HepG2 (cell line): ENCODE data around the gene TIGD6. TPM values are rescaled to one million over a fixed set of nuclear protein-coding genes. Genes with fewer than 3 reads are reported as not detected.

Experiments
- ATAC-seq: fragments of 200-7000 bp; cut with Tn5 transposase; 3 replicates; pipeline ENCODE4 v1.9.1; 2020; ENCODE audit warnings: mild to moderate bottlenecking, moderate library complexity
- BruUV-seq: library from RNA; stranded (reverse); fragments of 400-500 nt; replicated peaks from 2 replicates; lab custom pipeline; 2021; lab: Mats Ljungman, UMichigan
- CTCF ChIA-PET: fragments of 300-600 bp; formaldehyde crosslinking; extraction: SDS; loops from one replicate; lab custom pipeline; 2021; ENCODE audit warnings: low total read pairs, inconsistent platforms, low intra/inter-chr PET ratio; lab: Yijun Ruan, JAX
- POLR2A ChIA-PET: fragments of 350-600 bp; sonication (Branson Sonifier 250); formaldehyde crosslinking; loops from one replicate; lab custom pipeline; 2020; ENCODE audit warnings: antibody characterized with exemption, inconsistent platforms; lab: Yijun Ruan, JAX
- DNase-seq: peaks from one replicate; pipeline ENCODE4 v3.0.0-alpha.2; 2015; ENCODE audit warnings: low spot score
- FAIRE-seq: peaks from 3 replicates; lab custom pipeline; 2011; peaks lifted over from hg19 to GRCh38; lab: Jason Lieb, UNC
- H2AFZ ChIP-seq: one replicate; pipeline ENCODE4 v1.6.1; 2011; ENCODE audit warnings: low read length, inconsistent platforms
- H3K27ac ChIP-seq: fragments of 300-600 bp; 3 replicates; pipeline ENCODE4 v1.8.0; 2011; ENCODE audit warnings: mixed run types, mild to moderate bottlenecking, mixed read lengths, low read length, inconsistent platforms; ENCODE audit not compliant: insufficient read depth; ENCODE audit errors: extremely low read length
- H3K27me3 ChIP-seq, 2 experiments: fragments of 200-600 bp in 1 of 2; 2 replicates in 1 of 2; 3 replicates in 1 of 2; pipeline versions ENCODE4 v1.6.0 to v1.8.0; 2011; ENCODE audit warnings: low read length in 2 of 2, mild to moderate bottlenecking in 2 of 2, moderate library complexity in 2 of 2, inconsistent platforms in 1 of 2; ENCODE audit not compliant: insufficient read depth in 2 of 2, control insufficient read depth in 1 of 2
- H3K36me3 ChIP-seq, 2 experiments: fragments of 200-600 bp in 1 of 2; replicated peaks in 1 of 2; 2 replicates in 1 of 2; 3 replicates in 1 of 2; pipeline versions ENCODE4 v1.5.1 to v1.8.0; 2011; ENCODE audit warnings: low read length in 2 of 2, inconsistent platforms in 1 of 2; ENCODE audit not compliant: insufficient read depth in 2 of 2, control insufficient read depth in 1 of 2
- H3K4me1 ChIP-seq: 2 replicates; pipeline ENCODE4 v1.5.1; 2012; ENCODE audit warnings: low read length, inconsistent platforms; ENCODE audit not compliant: insufficient read depth
- H3K4me2 ChIP-seq: 2 replicates; pipeline ENCODE4 v1.6.0; 2011; ENCODE audit warnings: low read depth, low read length, inconsistent platforms
- H3K4me3 ChIP-seq, 3 experiments: fragments of 200-600 bp in 1 of 3; sonication (generic), shearing (Covaris generic) in 1 of 3; replicated peaks in 1 of 3; 2 replicates each; pipeline ENCODE4 v1.5.1; 2011 to 2016; ENCODE audit warnings: low read length in 3 of 3, inconsistent platforms in 2 of 3, low read depth in 2 of 3, mild to moderate bottlenecking in 2 of 3, control low read depth in 1 of 3, mixed read lengths in 1 of 3; ENCODE audit not compliant: insufficient read depth in 1 of 3
- H3K79me2 ChIP-seq: one replicate; pipeline ENCODE4 v1.6.1; 2011; ENCODE audit warnings: low read length, inconsistent platforms; ENCODE audit not compliant: insufficient read depth
- H3K9ac ChIP-seq: 2 replicates; pipeline ENCODE4 v1.6.0; 2011; ENCODE audit warnings: mild to moderate bottlenecking, low read depth, low read length, inconsistent platforms; ENCODE audit not compliant: insufficient read depth
- H3K9me3 ChIP-seq: 2 replicates; pipeline ENCODE4 v1.5.1; 2012; ENCODE audit warnings: mild to moderate bottlenecking, low read length
- H4K20me1 ChIP-seq: 2 replicates; pipeline ENCODE4 v1.6.0; 2011; ENCODE audit warnings: inconsistent platforms, mild to moderate bottlenecking, low read length, moderate library complexity; ENCODE audit not compliant: insufficient read depth
- SP140L ChIP-seq: sonication (generic); formaldehyde crosslinking; IDR thresholded peaks from 2 replicates; pipeline ENCODE4 v1.4.0; 2020; ENCODE audit warnings: missing genetic modification reagents, borderline replicate concordance
- ZNF337 ChIP-seq: sonication (generic); formaldehyde crosslinking; IDR thresholded peaks from 2 replicates; pipeline ENCODE4 v1.5.1; 2020; ENCODE audit warnings: missing genetic modification reagents, low read depth, mild to moderate bottlenecking, borderline replicate concordance
- ZNF33B ChIP-seq: sonication (generic); formaldehyde crosslinking; IDR thresholded peaks from 2 replicates; pipeline ENCODE4 v1.5.1; 2020; ENCODE audit warnings: mild to moderate bottlenecking, missing genetic modification reagents
- ZNF546 ChIP-seq: sonication (generic); formaldehyde crosslinking; conservative IDR thresholded peaks from 2 replicates; pipeline ENCODE4 v1.8.1; 2023; ENCODE audit warnings: mild to moderate bottlenecking, missing genetic modification reagents
- ZNF839 ChIP-seq: sonication (generic); formaldehyde crosslinking; IDR thresholded peaks from 2 replicates; pipeline ENCODE4 v1.4.0; 2020; ENCODE audit warnings: missing genetic modification reagents, mild to moderate bottlenecking, borderline replicate concordance
- ZNF883 ChIP-seq: sonication (generic); formaldehyde crosslinking; IDR thresholded peaks from 2 replicates; pipeline ENCODE4 v1.5.1; 2020; ENCODE audit warnings: mild to moderate bottlenecking, missing genetic modification reagents; ENCODE audit errors: not compliant biosample characterization
- WGBS: methylation state at CpG from one replicate; pipeline ENCODE4 v1.1.6; 2017; ENCODE audit warnings: low lambda C conversion rate; 5-methylcytosine and 5-hydroxymethylcytosine counted together
- in situ Hi-C: cut with HindIII; loops from 2 replicates; pipeline ENCODE4 v1.10.0; 2017; ENCODE audit warnings: low pct_unique_long_range_greater_than_20kb; ENCODE audit not compliant: extremely low pct_ligation_motif_present
- intact Hi-C: fragments of 100-400 bp; cut with micrococcal nuclease; formaldehyde crosslinking; loops from one replicate; pipeline ENCODE4 v1.10.0; 2022; ENCODE audit not compliant: unreplicated experiment
- polyA plus RNA-seq, 8 experiments: library from polyadenylated mRNA; depleted of rRNA in 3 of 8; stranded (reverse) in 7 of 8; unstranded in 1 of 8; fragments of >200 nt; fragmentation: Illumina TruSeq in 4 of 8; extraction: Trizol in 4 of 8; gene quantifications; 2 replicates each; pipeline versions ENCODE4 v1.2.1 to v1.2.3, GENCODE V29; 2011 to 2016; ENCODE audit warnings: low read depth in 4 of 8, missing spikeins in 1 of 8, mixed read lengths in 1 of 8; ENCODE audit not compliant: insufficient read depth in 1 of 8
- total RNA-seq, 5 experiments: library from RNA; depleted of rRNA; stranded (reverse); fragments of >200 nt; fragmentation: Illumina TruSeq; extraction: Trizol; gene quantifications; 2 replicates each; pipeline ENCODE4 v1.2.3, GENCODE V29; 2016; ENCODE audit warnings: low read depth in 1 of 5
- TF ChIP-seq, protein P1 (sequence below): sonication (generic); formaldehyde crosslinking; conservative IDR thresholded peaks from 2 replicates; pipeline ENCODE4 v1.8.1; 2023; ENCODE audit warnings: missing genetic modification reagents
- TF ChIP-seq, protein P2 (sequence below): sonication (generic); formaldehyde crosslinking; IDR thresholded peaks from 2 replicates; pipeline ENCODE4 v1.5.1; 2020; ENCODE audit warnings: mild to moderate bottlenecking, missing genetic modification reagents, borderline replicate concordance

The TIGD6 gene
- total and polyA plus RNA-seq, 2 of the 13 experiments (the other 11 are each of a cell fraction or from before 2014, with no cell fraction given): 2.1 to 2.9 TPM

DNA sequence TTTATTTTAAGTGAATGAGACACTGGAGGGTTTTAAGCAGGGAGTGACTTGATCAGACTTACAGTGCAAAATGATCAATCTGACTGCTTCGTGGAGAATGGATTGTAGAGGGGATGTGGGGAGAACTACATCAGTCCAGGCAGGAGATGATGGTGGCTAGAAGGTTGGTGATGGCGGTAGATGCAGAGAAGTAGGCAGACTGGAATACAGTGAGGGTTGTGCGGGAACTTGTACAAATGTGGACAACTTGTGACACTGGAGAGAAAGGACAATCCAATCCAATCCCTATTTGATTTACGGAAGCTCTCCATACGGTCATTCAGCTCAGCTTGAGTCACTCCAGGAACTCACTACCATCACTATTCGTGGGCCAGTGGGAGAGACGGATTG, 593 bp downstream of the TIGD6 start:
- BruUV-seq: TSS peak; percentile 79
- Histone ChIP-seq H3K9me3 (no peaks in the 10 kb centered on the region), H3K4me3 (peak overlapping the region; percentile 86 to 91 (median 89)), H2AFZ (peak overlapping the region; percentile 71), H3K9ac (peak overlapping the region; percentile 98), H3K27me3 (no peaks in the 10 kb centered on the region; a peak in 1 of 5 replicates), H3K79me2 (peaks cover 53% of the 10 kb centered on the region), H3K27ac (peak overlapping the region; percentile 87), H4K20me1 (peaks cover 5% of the 10 kb centered on the region; the same call in 1 of the 2 replicates), H3K4me1 (peaks cover 32% of the 10 kb centered on the region), H3K36me3 (peaks cover 0 to 2% of the 10 kb centered on the region in 2 experiments; a peak in 3 of 5 replicates), H3K4me2 (peak overlapping the region; percentile 97)
- no peak for FAIRE-seq
- no peak for DNase-seq
- in situ Hi-C loops (loop anchor here (10.0 to 25.0 kb wide), 2 partner anchors 65 to 363 kb away; no protein-coding TSS in a partner anchor), intact Hi-C loops (loop anchor here (2.0 kb wide), 1 partner anchor 45 kb away; no protein-coding TSS in a partner anchor)
- CTCF ChIA-PET: no interaction called here
- 4% methylated on average over 7 of the region's 7 CpGs for WGBS
- POLR2A ChIA-PET: interaction anchor here (0.5 to 2.5 kb wide), 9 partner anchors 8 to 827 kb away, joined by 3 to 35 read pairs (median 4); partner anchors contain the start of gene SLC26A2
- TF ChIP-seq SP140L (CRISPR knock-in tag) (no peak), ZNF337 (CRISPR knock-in tag) (peak; percentile 59; the same call in 1 of the 2 replicates), ZNF883 (CRISPR knock-in tag) (peak; percentile 11), ZNF33B (CRISPR knock-in tag) (peak; percentile 52; the same call in 1 of the 2 replicates), ZNF839 (CRISPR knock-in tag) (no peak), ZNF546 (0 out of 2 replicates have a peak, but pooled peaks have one; percentile 57)
- TF ChIP-seq, protein P1, sequence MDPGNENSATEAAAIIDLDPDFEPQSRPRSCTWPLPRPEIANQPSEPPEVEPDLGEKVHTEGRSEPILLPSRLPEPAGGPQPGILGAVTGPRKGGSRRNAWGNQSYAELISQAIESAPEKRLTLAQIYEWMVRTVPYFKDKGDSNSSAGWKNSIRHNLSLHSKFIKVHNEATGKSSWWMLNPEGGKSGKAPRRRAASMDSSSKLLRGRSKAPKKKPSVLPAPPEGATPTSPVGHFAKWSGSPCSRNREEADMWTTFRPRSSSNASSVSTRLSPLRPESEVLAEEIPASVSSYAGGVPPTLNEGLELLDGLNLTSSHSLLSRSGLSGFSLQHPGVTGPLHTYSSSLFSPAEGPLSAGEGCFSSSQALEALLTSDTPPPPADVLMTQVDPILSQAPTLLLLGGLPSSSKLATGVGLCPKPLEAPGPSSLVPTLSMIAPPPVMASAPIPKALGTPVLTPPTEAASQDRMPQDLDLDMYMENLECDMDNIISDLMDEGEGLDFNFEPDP (CRISPR knock-in tag): 0 out of 2 replicates have a peak, but pooled peaks have one; percentile 90
- TF ChIP-seq, protein P2, sequence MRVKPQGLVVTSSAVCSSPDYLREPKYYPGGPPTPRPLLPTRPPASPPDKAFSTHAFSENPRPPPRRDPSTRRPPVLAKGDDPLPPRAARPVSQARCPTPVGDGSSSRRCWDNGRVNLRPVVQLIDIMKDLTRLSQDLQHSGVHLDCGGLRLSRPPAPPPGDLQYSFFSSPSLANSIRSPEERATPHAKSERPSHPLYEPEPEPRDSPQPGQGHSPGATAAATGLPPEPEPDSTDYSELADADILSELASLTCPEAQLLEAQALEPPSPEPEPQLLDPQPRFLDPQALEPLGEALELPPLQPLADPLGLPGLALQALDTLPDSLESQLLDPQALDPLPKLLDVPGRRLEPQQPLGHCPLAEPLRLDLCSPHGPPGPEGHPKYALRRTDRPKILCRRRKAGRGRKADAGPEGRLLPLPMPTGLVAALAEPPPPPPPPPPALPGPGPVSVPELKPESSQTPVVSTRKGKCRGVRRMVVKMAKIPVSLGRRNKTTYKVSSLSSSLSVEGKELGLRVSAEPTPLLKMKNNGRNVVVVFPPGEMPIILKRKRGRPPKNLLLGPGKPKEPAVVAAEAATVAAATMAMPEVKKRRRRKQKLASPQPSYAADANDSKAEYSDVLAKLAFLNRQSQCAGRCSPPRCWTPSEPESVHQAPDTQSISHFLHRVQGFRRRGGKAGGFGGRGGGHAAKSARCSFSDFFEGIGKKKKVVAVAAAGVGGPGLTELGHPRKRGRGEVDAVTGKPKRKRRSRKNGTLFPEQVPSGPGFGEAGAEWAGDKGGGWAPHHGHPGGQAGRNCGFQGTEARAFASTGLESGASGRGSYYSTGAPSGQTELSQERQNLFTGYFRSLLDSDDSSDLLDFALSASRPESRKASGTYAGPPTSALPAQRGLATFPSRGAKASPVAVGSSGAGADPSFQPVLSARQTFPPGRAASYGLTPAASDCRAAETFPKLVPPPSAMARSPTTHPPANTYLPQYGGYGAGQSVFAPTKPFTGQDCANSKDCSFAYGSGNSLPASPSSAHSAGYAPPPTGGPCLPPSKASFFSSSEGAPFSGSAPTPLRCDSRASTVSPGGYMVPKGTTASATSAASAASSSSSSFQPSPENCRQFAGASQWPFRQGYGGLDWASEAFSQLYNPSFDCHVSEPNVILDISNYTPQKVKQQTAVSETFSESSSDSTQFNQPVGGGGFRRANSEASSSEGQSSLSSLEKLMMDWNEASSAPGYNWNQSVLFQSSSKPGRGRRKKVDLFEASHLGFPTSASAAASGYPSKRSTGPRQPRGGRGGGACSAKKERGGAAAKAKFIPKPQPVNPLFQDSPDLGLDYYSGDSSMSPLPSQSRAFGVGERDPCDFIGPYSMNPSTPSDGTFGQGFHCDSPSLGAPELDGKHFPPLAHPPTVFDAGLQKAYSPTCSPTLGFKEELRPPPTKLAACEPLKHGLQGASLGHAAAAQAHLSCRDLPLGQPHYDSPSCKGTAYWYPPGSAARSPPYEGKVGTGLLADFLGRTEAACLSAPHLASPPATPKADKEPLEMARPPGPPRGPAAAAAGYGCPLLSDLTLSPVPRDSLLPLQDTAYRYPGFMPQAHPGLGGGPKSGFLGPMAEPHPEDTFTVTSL (CRISPR knock-in tag): 0 out of 2 replicates have a peak, but pooled peaks have one; percentile 10
- no peak; the same call in 2 of the 3 replicates for ATAC-seq
